ENCODE data around the gene AP2B1.

The AP2B1 gene

GRCh38 chr17:35543856-35544255 lies 43.3 kb upstream of the AP2B1 start:
- DNase-seq (ENCODE audit: extremely low read depth, low read depth), result no peak

GRCh38 chr17:35545150-35545549 lies 42.0 kb upstream of the AP2B1 start:
- no peak for TF ChIP-seq CTCF (IDR thresholded peaks at IDR 0.05; ENCODE audit: low read depth, low read length)
- no peak for DNase-seq (ENCODE audit: extremely low read depth, low read depth)

More at GRCh38 chr17:35543856-35544255, 43.3 kb upstream of the AP2B1 start:
- no peak for TF ChIP-seq CTCF (IDR thresholded peaks at IDR 0.05; ENCODE audit: low read depth, low read length)

GRCh38 chr17:35546487-35546886 lies 40.6 kb upstream of the AP2B1 start:
- DNase-seq (ENCODE audit: extremely low read depth, low read depth), result no peak

GRCh38 chr17:35548208-35548810 lies 38.8 kb upstream of the AP2B1 start:
- TF ChIP-seq CTCF (IDR thresholded peaks at IDR 0.05; ENCODE audit: low read depth, low read length), result no peak
- DNase-seq (ENCODE audit: extremely low read depth, low read depth), result no peak

More at GRCh38 chr17:35546487-35546886, 40.6 kb upstream of the AP2B1 start:
- TF ChIP-seq CTCF (IDR thresholded peaks at IDR 0.05; ENCODE audit: low read depth, low read length), result no peak

- no peak for TF ChIP-seq CTCF (IDR thresholded peaks at IDR 0.05; ENCODE audit: low read depth, low read length)
- DNase-seq (ENCODE audit: extremely low read depth, low read depth), result no peak
Measured at GRCh38 chr17:35548978-35549377, 38.1 kb upstream of the AP2B1 start.

GRCh38 chr17:35553310-35553709 lies 33.8 kb upstream of the AP2B1 start:
- DNase-seq (ENCODE audit: extremely low read depth, low read depth), result no peak
- TF ChIP-seq CTCF (IDR thresholded peaks at IDR 0.05; ENCODE audit: low read depth, low read length), result no peak

GRCh38 chr17:35554668-35555067 lies 32.5 kb upstream of the AP2B1 start:
- TF ChIP-seq CTCF (IDR thresholded peaks at IDR 0.05; ENCODE audit: low read depth, low read length), result no peak
- no peak for DNase-seq (ENCODE audit: extremely low read depth, low read depth)

Data from AG09319 (cell line).